ENCODE results near the gene LPP. TPM values are rescaled to one million over a fixed set of nuclear protein-coding genes. Genes with fewer than 3 reads are reported as not detected.
"Not testable (repeated sequence)": the region's sequence is repeated elsewhere in the genome, so short reads cannot be mapped to it uniquely, and the experiment has no call there.

Gene LPP
- total and polyA plus RNA-seq, 10 of the 15 experiments (the other 5 are each of a cell fraction or from before 2014, with no cell fraction given) = under 0.01 to 0.62 (median 0.03) TPM

DNA sequence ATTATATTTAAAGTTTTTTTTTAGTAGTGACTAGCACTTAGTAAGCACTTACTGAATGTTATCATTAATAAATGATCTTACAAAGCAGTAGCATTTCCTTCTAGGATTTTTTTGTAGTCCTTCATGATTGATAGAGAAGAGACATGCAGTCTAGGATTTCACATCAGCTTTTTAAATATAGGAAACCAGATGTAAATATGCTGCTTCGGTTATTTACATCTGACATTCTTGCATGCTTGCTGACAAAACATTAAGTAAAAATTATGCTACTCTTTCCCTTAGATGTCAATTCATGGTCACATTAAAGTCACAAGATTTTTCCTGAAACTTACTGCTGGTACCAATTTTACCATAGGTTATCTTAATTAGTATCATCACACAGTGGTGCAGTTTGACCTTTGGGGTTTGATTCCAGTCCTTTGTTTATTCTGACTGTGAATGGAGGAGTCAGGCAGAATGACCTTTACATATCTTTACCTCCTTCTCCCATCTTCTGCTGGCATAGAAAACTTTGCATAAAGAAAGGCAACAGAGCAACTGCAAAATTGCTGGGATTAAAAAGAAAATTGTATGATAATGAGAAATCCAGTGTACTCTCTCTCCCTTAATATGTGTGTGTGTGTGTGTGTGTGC is 286.5 kb downstream of the LPP start:
- no TSS peak for BruUV-seq (replicated peaks)
- intact Hi-C loops (cut with micrococcal nuclease; ENCODE audit: unreplicated experiment) (no loop called here), in situ Hi-C loops (cut with MboI) (no loop called here)
- Histone ChIP-seq H3K9me3 (replicated peaks; ENCODE audit: control insufficient read depth, insufficient read depth, low read length) (no peaks in the 10 kb centered on the region; the same call in 1 of the 3 replicates), H3K27ac (ENCODE audit: control insufficient read depth, insufficient read depth) (no peak overlapping the region), H2AFZ (ENCODE audit: control insufficient read depth, low read depth, low read length) (no peak overlapping the region), H3K79me2 (ENCODE audit: control insufficient read depth, insufficient read depth, low read length) (no peaks in the 10 kb centered on the region), H3K9ac (ENCODE audit: control insufficient read depth, insufficient read depth, low read length) (no peak overlapping the region), H3K4me3 (no peak overlapping the region), H3K27me3 (replicated peaks in 1 of 2; ENCODE audit: control insufficient read depth in 2 of 2, insufficient read depth in 2 of 2, low read length in 1 of 2) (peaks cover 0 to 2% of the 10 kb centered on the region in 2 experiments; a peak in 1 of 4 replicates), H3K4me2 (ENCODE audit: control insufficient read depth, insufficient read depth) (no peak overlapping the region), H4K20me1 (ENCODE audit: control insufficient read depth, insufficient read depth) (no peaks in the 10 kb centered on the region), H3K4me1 (ENCODE audit: control insufficient read depth, insufficient read depth, low read length) (no peaks in the 10 kb centered on the region), H3K36me3 (ENCODE audit: control insufficient read depth in 2 of 2, insufficient read depth in 2 of 2, low read length in 1 of 2) (no peaks in the 10 kb centered on the region)
- ChIA-PET CTCF (no interaction called here), POLR2A (no interaction called here), RAD21 (ENCODE audit: unreplicated experiment) (no interaction called here), SMC1A (ENCODE audit: uncharacterized antibody, unreplicated experiment) (no interaction called here)
- TF ChIP-seq, protein P1, sequence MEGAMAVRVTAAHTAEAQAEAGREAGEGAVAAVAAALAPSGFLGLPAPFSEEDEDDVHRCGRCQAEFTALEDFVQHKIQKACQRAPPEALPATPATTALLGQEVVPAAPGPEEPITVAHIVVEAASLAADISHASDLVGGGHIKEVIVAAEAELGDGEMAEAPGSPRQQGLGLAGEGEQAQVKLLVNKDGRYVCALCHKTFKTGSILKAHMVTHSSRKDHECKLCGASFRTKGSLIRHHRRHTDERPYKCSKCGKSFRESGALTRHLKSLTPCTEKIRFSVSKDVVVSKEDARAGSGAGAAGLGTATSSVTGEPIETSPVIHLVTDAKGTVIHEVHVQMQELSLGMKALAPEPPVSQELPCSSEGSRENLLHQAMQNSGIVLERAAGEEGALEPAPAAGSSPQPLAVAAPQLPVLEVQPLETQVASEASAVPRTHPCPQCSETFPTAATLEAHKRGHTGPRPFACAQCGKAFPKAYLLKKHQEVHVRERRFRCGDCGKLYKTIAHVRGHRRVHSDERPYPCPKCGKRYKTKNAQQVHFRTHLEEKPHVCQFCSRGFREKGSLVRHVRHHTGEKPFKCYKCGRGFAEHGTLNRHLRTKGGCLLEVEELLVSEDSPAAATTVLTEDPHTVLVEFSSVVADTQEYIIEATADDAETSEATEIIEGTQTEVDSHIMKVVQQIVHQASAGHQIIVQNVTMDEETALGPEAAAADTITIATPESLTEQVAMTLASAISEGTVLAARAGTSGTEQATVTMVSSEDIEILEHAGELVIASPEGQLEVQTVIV (IDR thresholded peaks at IDR 0.05; ENCODE audit: borderline replicate concordance, partially characterized antibody) = no peak
- TF ChIP-seq HDAC6 (IDR thresholded peaks at IDR 0.05; ENCODE audit: unreplicated experiment) = no peak
- no peak for DNase-seq (ENCODE audit: low read depth, low spot score)
- ATAC-seq = no peak
- FAIRE-seq = no peak
- 61% methylated on average over 1 of the region's 1 CpG for WGBS (ENCODE audit: insufficient coverage, insufficient replicate concordance, low lambda C conversion rate, missing lambda C conversion rate)

DNA sequence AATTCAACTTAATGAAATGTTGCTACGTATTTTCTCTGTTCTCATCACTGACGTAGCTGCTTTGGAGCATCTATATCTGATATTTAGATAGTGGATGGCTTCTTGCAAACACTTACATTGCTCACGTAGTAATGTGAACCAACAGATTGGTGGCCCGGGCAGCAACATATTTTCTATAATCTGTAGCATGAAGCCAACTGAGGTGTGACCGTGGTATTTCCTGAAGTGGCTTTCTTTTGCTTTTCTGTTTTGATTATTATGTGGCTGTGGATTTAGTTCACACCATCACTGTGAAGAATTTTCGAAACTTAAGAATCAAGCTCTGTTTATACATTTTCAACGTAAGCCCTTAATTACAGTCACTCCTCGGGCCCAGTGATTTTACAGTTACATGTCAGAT is 288.5 kb downstream of the LPP start:
- TF ChIP-seq PAX5 (IDR thresholded peaks at IDR 0.05; ENCODE audit: borderline replicate concordance, low read depth, low read length) (peak; percentile 59; the same call in 1 of the 2 replicates), WRNIP1 (IDR thresholded peaks at IDR 0.05; ENCODE audit: borderline replicate concordance, low read depth, low read length) (no peak)
- TF ChIP-seq, protein P2, sequence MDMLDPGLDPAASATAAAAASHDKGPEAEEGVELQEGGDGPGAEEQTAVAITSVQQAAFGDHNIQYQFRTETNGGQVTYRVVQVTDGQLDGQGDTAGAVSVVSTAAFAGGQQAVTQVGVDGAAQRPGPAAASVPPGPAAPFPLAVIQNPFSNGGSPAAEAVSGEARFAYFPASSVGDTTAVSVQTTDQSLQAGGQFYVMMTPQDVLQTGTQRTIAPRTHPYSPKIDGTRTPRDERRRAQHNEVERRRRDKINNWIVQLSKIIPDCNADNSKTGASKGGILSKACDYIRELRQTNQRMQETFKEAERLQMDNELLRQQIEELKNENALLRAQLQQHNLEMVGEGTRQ (IDR thresholded peaks at IDR 0.05; ENCODE audit: borderline replicate concordance, low read depth, low read length) = no peak
- no peak overlapping the region for H3K9ac ChIP-seq (ENCODE audit: control insufficient read depth, insufficient read depth, low read length)
- no peaks in the 10 kb centered on the region for H3K27me3 ChIP-seq (replicated peaks in 1 of 2; ENCODE audit: control insufficient read depth in 2 of 2, insufficient read depth in 2 of 2, low read length in 1 of 2)
- DNase-seq (ENCODE audit: low read depth, low spot score) (no peak), ATAC-seq (no peak), FAIRE-seq (no peak)
- in situ Hi-C loops (cut with MboI) = no loop called here
- intact Hi-C loops (cut with micrococcal nuclease; ENCODE audit: unreplicated experiment) = no loop called here
- peaks cover 14% of the 10 kb centered on the region for H3K4me1 ChIP-seq (ENCODE audit: control insufficient read depth, insufficient read depth, low read length)
- POLR2A ChIA-PET = no interaction called here
- no peak overlapping the region for H3K27ac ChIP-seq (ENCODE audit: control insufficient read depth, insufficient read depth)
- BruUV-seq (replicated peaks) = no TSS peak
- 19% methylated on average over 8 of the region's 8 CpGs for WGBS (ENCODE audit: insufficient coverage, insufficient replicate concordance, low lambda C conversion rate, missing lambda C conversion rate)
- peak overlapping the region; percentile 33; the same call in 1 of the 2 replicates for H3K4me2 ChIP-seq (ENCODE audit: control insufficient read depth, insufficient read depth)
- CTCF ChIA-PET = interaction anchor here (1.3 to 1.8 kb wide), 2 partner anchors 10 to 704 kb away, joined by 3 to 4 read pairs; no protein-coding TSS in a partner anchor
- no peaks in the 10 kb centered on the region for H3K79me2 ChIP-seq (ENCODE audit: control insufficient read depth, insufficient read depth, low read length)
- no peaks in the 10 kb centered on the region for H3K36me3 ChIP-seq (ENCODE audit: control insufficient read depth in 2 of 2, insufficient read depth in 2 of 2, low read length in 1 of 2)
- no peaks in the 10 kb centered on the region; the same call in 2 of the 3 replicates for H3K9me3 ChIP-seq (replicated peaks; ENCODE audit: control insufficient read depth, insufficient read depth, low read length)
- H2AFZ ChIP-seq (ENCODE audit: control insufficient read depth, low read depth, low read length) = no peak overlapping the region; the same call in 1 of the 2 replicates
- RAD21 ChIA-PET (ENCODE audit: unreplicated experiment) = no interaction called here
- H4K20me1 ChIP-seq (ENCODE audit: control insufficient read depth, insufficient read depth) = no peaks in the 10 kb centered on the region
- no peak overlapping the region for H3K4me3 ChIP-seq
- SMC1A ChIA-PET (ENCODE audit: uncharacterized antibody, unreplicated experiment) = interaction anchor here (0.6 to 1.7 kb wide), 2 partner anchors 10 to 43 kb away, joined by 3 to 6 read pairs; no protein-coding TSS in a partner anchor

DNA sequence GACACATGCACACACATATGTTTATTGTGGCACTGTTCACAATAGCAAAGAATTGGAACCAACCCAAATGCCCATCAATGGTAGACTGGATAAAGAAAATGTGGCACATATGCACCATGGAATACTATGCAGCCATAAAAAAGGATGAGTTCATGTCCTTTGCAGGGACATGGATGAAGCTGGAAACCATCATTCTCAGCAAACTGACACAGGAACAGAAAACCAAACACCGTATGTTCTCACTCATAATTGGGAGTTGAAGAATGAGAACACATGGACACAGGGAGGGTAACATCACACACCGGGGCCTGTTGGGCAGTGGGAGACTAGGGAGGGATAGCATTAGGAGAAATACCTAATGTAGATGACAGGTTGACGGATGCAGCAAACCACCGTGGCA is 291.2 kb downstream of the LPP start:
- FAIRE-seq; H3K79me2 ChIP-seq (ENCODE audit: control insufficient read depth, insufficient read depth, low read length); H3K4me3 ChIP-seq; ATAC-seq; H3K9me3 ChIP-seq (replicated peaks; ENCODE audit: control insufficient read depth, insufficient read depth, low read length); H3K9ac ChIP-seq (ENCODE audit: control insufficient read depth, insufficient read depth, low read length); H3K4me2 ChIP-seq (ENCODE audit: control insufficient read depth, insufficient read depth); in situ Hi-C loops (cut with MboI); POLR2A ChIA-PET; H3K27me3 ChIP-seq (replicated peaks in 1 of 2; ENCODE audit: control insufficient read depth in 2 of 2, insufficient read depth in 2 of 2, low read length in 1 of 2); SMC1A ChIA-PET (ENCODE audit: uncharacterized antibody, unreplicated experiment); H4K20me1 ChIP-seq (ENCODE audit: control insufficient read depth, insufficient read depth); DNase-seq (ENCODE audit: low read depth, low spot score); H3K27ac ChIP-seq (ENCODE audit: control insufficient read depth, insufficient read depth); BruUV-seq (replicated peaks); RAD21 ChIA-PET (ENCODE audit: unreplicated experiment); H2AFZ ChIP-seq (ENCODE audit: control insufficient read depth, low read depth, low read length); CTCF ChIA-PET; H3K36me3 ChIP-seq (ENCODE audit: control insufficient read depth in 2 of 2, insufficient read depth in 2 of 2, low read length in 1 of 2): not testable (repeated sequence)
- 96% methylated on average over 4 of the region's 4 CpGs for WGBS (ENCODE audit: insufficient coverage, insufficient replicate concordance, low lambda C conversion rate, missing lambda C conversion rate)
- intact Hi-C loops (cut with micrococcal nuclease; ENCODE audit: unreplicated experiment) = loop anchor here (5.0 kb wide), 2 partner anchors 43 to 58 kb away; no protein-coding TSS in a partner anchor
- peaks cover 14% of the 10 kb centered on the region for H3K4me1 ChIP-seq (ENCODE audit: control insufficient read depth, insufficient read depth, low read length)

Measured in GM12878 (cell line).